MM.1S (cell line): ENCODE measurements around the gene APBB1IP.

Source experiments
- CTCF ChIP-seq: fragments of 300-600 bp; sonication (generic); IDR thresholded peaks from 2 replicates; pipeline ENCODE4 v1.5.1; 2016; ENCODE audit warnings: antibody characterized with exemption, low read length, mixed read lengths
- EZH2 ChIP-seq: fragments of 300-600 bp; sonication (generic); optimal IDR thresholded peaks from 2 replicates; pipeline ENCODE3; 2017; ENCODE audit warnings: low read depth, mild to moderate bottlenecking, antibody characterized with exemption, low read length, mixed read lengths
- EZH2phosphoT487 ChIP-seq: fragments of 300-600 bp; sonication (generic); IDR thresholded peaks from 2 replicates; pipeline ENCODE4 v1.6.1; 2018; ENCODE audit warnings: antibody characterized with exemption, low read length

- TF ChIP-seq EZH2phosphoT487, result no peak
- no peak for TF ChIP-seq CTCF
- TF ChIP-seq EZH2, result no peak
These were observed 69.3 kb downstream of the APBB1IP start for GRCh38 chr10:26507441-26507840.
